22Rv1 (cell line): Measurements from ENCODE around the gene PNPO.

ENCODE experiments used
- ZFX ChIP-seq: fragments of 450-650 bp; IDR thresholded peaks from 2 replicates; pipeline ENCODE4 v1.6.1; 2017; ENCODE audit warnings: antibody characterized with exemption, borderline replicate concordance
- TF ChIP-seq, protein P1 (sequence below): fragments of 450-650 bp; IDR thresholded peaks from 2 replicates; pipeline ENCODE4 v1.5.1; 2017; ENCODE audit warnings: mild to moderate bottlenecking

GRCh38 chr17:47961406-47961805 lies 20.0 kb downstream of the PNPO start:
- TF ChIP-seq, protein P1, sequence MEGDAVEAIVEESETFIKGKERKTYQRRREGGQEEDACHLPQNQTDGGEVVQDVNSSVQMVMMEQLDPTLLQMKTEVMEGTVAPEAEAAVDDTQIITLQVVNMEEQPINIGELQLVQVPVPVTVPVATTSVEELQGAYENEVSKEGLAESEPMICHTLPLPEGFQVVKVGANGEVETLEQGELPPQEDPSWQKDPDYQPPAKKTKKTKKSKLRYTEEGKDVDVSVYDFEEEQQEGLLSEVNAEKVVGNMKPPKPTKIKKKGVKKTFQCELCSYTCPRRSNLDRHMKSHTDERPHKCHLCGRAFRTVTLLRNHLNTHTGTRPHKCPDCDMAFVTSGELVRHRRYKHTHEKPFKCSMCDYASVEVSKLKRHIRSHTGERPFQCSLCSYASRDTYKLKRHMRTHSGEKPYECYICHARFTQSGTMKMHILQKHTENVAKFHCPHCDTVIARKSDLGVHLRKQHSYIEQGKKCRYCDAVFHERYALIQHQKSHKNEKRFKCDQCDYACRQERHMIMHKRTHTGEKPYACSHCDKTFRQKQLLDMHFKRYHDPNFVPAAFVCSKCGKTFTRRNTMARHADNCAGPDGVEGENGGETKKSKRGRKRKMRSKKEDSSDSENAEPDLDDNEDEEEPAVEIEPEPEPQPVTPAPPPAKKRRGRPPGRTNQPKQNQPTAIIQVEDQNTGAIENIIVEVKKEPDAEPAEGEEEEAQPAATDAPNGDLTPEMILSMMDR: no peak
- TF ChIP-seq ZFX: no peak
